GOT3 (cell line): Measurements from ENCODE around the gene FAAP20.

Source experiments
- DNase-seq: peaks from one replicate; lab custom pipeline; 2025; ENCODE audit warnings: mixed read lengths; lab: John Stamatoyannopoulos, UW

FAAP20 gene

GRCh38 chr1:2177946-2178538 is 16.5 kb downstream of the FAAP20 start:
- DNase-seq: no peak

- no peak for DNase-seq
These were observed 17.0 kb downstream of the FAAP20 start for GRCh38 chr1:2177541-2177940.

- DNase-seq: no peak
These were observed 18.0 kb downstream of the FAAP20 start for GRCh38 chr1:2176615-2177014.

- no peak for DNase-seq
These were observed 18.7 kb downstream of the FAAP20 start for GRCh38 chr1:2175681-2176454.

GRCh38 chr1:2175055-2175414 is 19.5 kb downstream of the FAAP20 start:
- no peak for DNase-seq

- DNase-seq: no peak
These were observed 20.1 kb downstream of the FAAP20 start for GRCh38 chr1:2174348-2175054.

GRCh38 chr1:2173546-2174347 is 20.8 kb downstream of the FAAP20 start:
- no peak for DNase-seq

GRCh38 chr1:2172551-2173146 is 21.9 kb downstream of the FAAP20 start:
- DNase-seq: no peak

- no peak for DNase-seq
These were observed 22.6 kb downstream of the FAAP20 start for GRCh38 chr1:2172012-2172411.

- no peak for DNase-seq
These were observed 24.4 kb downstream of the FAAP20 start for GRCh38 chr1:2170211-2170610.

GRCh38 chr1:2169200-2169836 is 25.3 kb downstream of the FAAP20 start:
- no peak for DNase-seq

- DNase-seq: no peak
These were observed 26.0 kb downstream of the FAAP20 start for GRCh38 chr1:2168535-2168934.

GRCh38 chr1:2168090-2168489 is 26.5 kb downstream of the FAAP20 start:
- no peak for DNase-seq

GRCh38 chr1:2166695-2167094 is 27.9 kb downstream of the FAAP20 start:
- no peak for DNase-seq

- no peak for DNase-seq
These were observed 28.3 kb downstream of the FAAP20 start for GRCh38 chr1:2166254-2166653.

GRCh38 chr1:2165646-2166045 is 28.9 kb downstream of the FAAP20 start:
- DNase-seq: no peak

GRCh38 chr1:2163205-2163604 is 31.4 kb downstream of the FAAP20 start:
- DNase-seq: no peak

- no peak for DNase-seq
These were observed 33.9 kb downstream of the FAAP20 start for GRCh38 chr1:2160451-2161300.

GRCh38 chr1:2159124-2159523 is 35.4 kb downstream of the FAAP20 start:
- no peak for DNase-seq

- DNase-seq: no peak
These were observed 36.3 kb downstream of the FAAP20 start for GRCh38 chr1:2158272-2158671.

- DNase-seq: no peak
These were observed 36.7 kb downstream of the FAAP20 start for GRCh38 chr1:2157856-2158255.
